OCI-LY3 (cell line): Measurements from ENCODE around the gene MAB21L3.

Experiments
- CTCF ChIP-seq: fragments of 200-600, 300-600 bp; sonication (generic); IDR thresholded peaks from 2 replicates; pipeline ENCODE4 v1.5.1; 2014; ENCODE audit warnings: antibody characterized with exemption, low read length, low read depth
- EZH2phosphoT487 ChIP-seq: fragments of 200-600 bp; shearing (Covaris generic); IDR thresholded peaks from 2 replicates; pipeline ENCODE4 v1.6.1; 2018; ENCODE audit warnings: antibody characterized with exemption, mixed run types, low read depth

- no peak for TF ChIP-seq CTCF
- no peak for TF ChIP-seq EZH2phosphoT487
Observed at GRCh38 chr1:116131866-116132605, 20.8 kb downstream of the MAB21L3 start.
